ENCODE data around the gene PAGE5. TPM values are rescaled to one million over a fixed set of nuclear protein-coding genes. Genes with fewer than 3 reads are reported as not detected.

Gene PAGE5
- total RNA-seq: not detected

- intact Hi-C loops (cut with DNase I): no loop called here
- DNase-seq (ENCODE audit: low spot score in 2 of 2): no peak
- no peak for TF ChIP-seq CTCF (IDR thresholded peaks at IDR 0.05)
- Histone ChIP-seq H3K36me3 (no peaks in the 10 kb centered on the region), H3K27me3 (no peaks in the 10 kb centered on the region), H3K27ac (no peak within 1 kb of the TSS), H3K9me3 (no peaks in the 10 kb centered on the region), H3K4me1 (no peaks in the 10 kb centered on the region), H3K4me3 (no peak within 1 kb of the TSS)
Measured at GRCh38 chrX:55220119-55220794, at the start of gene PAGE5. TSS of gene PAGE5 (plus strand) at chrX:55220346. CDS start at chrX:55221383, 1,037 bp downstream.

- Histone ChIP-seq H3K27ac (no peak overlapping the region), H3K36me3 (no peaks in the 10 kb centered on the region), H3K27me3 (no peaks in the 10 kb centered on the region), H3K9me3 (no peaks in the 10 kb centered on the region), H3K4me1 (no peaks in the 10 kb centered on the region), H3K4me3 (no peak overlapping the region)
- intact Hi-C loops (cut with DNase I): no loop called here
- no peak for DNase-seq (ENCODE audit: low spot score in 2 of 2)
- TF ChIP-seq CTCF (IDR thresholded peaks at IDR 0.05): no peak
Measured at GRCh38 chrX:55187281-55187680, 32.9 kb upstream of the PAGE5 start.

GRCh38 chrX:55196688-55197087 is 23.5 kb upstream of the PAGE5 start:
- Histone ChIP-seq H3K9me3 (no peaks in the 10 kb centered on the region), H3K4me1 (no peaks in the 10 kb centered on the region), H3K27ac (no peak overlapping the region), H3K4me3 (no peak overlapping the region), H3K36me3 (no peaks in the 10 kb centered on the region), H3K27me3 (no peaks in the 10 kb centered on the region)
- no peak for DNase-seq (ENCODE audit: low spot score in 2 of 2)
- intact Hi-C loops (cut with DNase I): no loop called here
- TF ChIP-seq CTCF (IDR thresholded peaks at IDR 0.05): no peak

- H3K27me3 ChIP-seq: no peaks in the 10 kb centered on the region
Measured at GRCh38 chrX:55201930-55202579, 18.1 kb upstream of the PAGE5 start.

GRCh38 chrX:55206162-55206941 is 13.8 kb upstream of the PAGE5 start:
- TF ChIP-seq CTCF (IDR thresholded peaks at IDR 0.05): no peak
- DNase-seq (ENCODE audit: low spot score in 2 of 2): no peak
- Histone ChIP-seq H3K36me3 (no peaks in the 10 kb centered on the region), H3K9me3 (no peaks in the 10 kb centered on the region), H3K4me1 (no peaks in the 10 kb centered on the region), H3K4me3 (no peak overlapping the region), H3K27me3 (no peaks in the 10 kb centered on the region), H3K27ac (no peak overlapping the region)
- intact Hi-C loops (cut with DNase I): no loop called here

More at GRCh38 chrX:55201930-55202579, 18.1 kb upstream of the PAGE5 start:
- no peak overlapping the region for H3K4me3 ChIP-seq
- DNase-seq (ENCODE audit: low spot score in 2 of 2): no peak
- H3K9me3 ChIP-seq: no peaks in the 10 kb centered on the region
- no peaks in the 10 kb centered on the region for H3K36me3 ChIP-seq
- TF ChIP-seq CTCF (IDR thresholded peaks at IDR 0.05): no peak
- no peak overlapping the region for H3K27ac ChIP-seq
- H3K4me1 ChIP-seq: no peaks in the 10 kb centered on the region
- intact Hi-C loops (cut with DNase I): no loop called here
